ENCODE data around the gene BCAN.

BCAN gene

GRCh38 chr1:156654700-156655099 is 12.8 kb downstream of the BCAN start:
- no peak overlapping the region for H3K4me3 ChIP-seq (ENCODE audit: low read length)
- peaks cover 6% of the 10 kb centered on the region for H3K27me3 ChIP-seq (ENCODE audit: insufficient read depth, low read length)
- H2AFZ ChIP-seq (ENCODE audit: low read depth, low read length) = no peak overlapping the region
- H3K9me3 ChIP-seq (ENCODE audit: low read length) = no peaks in the 10 kb centered on the region
- H3K4me1 ChIP-seq (ENCODE audit: insufficient read depth, low read length) = peaks cover 19% of the 10 kb centered on the region
- no peaks in the 10 kb centered on the region for H3K36me3 ChIP-seq (ENCODE audit: insufficient read depth, low read length)

- Histone ChIP-seq H3K9me3 (ENCODE audit: low read length) (no peaks in the 10 kb centered on the region), H3K36me3 (ENCODE audit: insufficient read depth, low read length) (no peaks in the 10 kb centered on the region), H3K4me3 (ENCODE audit: low read length) (no peak overlapping the region), H3K4me1 (ENCODE audit: insufficient read depth, low read length) (peaks cover 23% of the 10 kb centered on the region), H3K27me3 (ENCODE audit: insufficient read depth, low read length) (peaks cover 6% of the 10 kb centered on the region), H2AFZ (ENCODE audit: low read depth, low read length) (no peak overlapping the region)
Observed at GRCh38 chr1:156655151-156655903, 13.4 kb downstream of the BCAN start.

- Histone ChIP-seq H3K4me3 (ENCODE audit: low read length) (no peak overlapping the region), H2AFZ (ENCODE audit: low read depth, low read length) (no peak overlapping the region), H3K27me3 (ENCODE audit: insufficient read depth, low read length) (peaks cover 6% of the 10 kb centered on the region), H3K9me3 (ENCODE audit: low read length) (no peaks in the 10 kb centered on the region), H3K4me1 (ENCODE audit: insufficient read depth, low read length) (peaks cover 30% of the 10 kb centered on the region), H3K36me3 (ENCODE audit: insufficient read depth, low read length) (no peaks in the 10 kb centered on the region)
Observed at GRCh38 chr1:156655904-156656516, 14.1 kb downstream of the BCAN start.

DNA sequence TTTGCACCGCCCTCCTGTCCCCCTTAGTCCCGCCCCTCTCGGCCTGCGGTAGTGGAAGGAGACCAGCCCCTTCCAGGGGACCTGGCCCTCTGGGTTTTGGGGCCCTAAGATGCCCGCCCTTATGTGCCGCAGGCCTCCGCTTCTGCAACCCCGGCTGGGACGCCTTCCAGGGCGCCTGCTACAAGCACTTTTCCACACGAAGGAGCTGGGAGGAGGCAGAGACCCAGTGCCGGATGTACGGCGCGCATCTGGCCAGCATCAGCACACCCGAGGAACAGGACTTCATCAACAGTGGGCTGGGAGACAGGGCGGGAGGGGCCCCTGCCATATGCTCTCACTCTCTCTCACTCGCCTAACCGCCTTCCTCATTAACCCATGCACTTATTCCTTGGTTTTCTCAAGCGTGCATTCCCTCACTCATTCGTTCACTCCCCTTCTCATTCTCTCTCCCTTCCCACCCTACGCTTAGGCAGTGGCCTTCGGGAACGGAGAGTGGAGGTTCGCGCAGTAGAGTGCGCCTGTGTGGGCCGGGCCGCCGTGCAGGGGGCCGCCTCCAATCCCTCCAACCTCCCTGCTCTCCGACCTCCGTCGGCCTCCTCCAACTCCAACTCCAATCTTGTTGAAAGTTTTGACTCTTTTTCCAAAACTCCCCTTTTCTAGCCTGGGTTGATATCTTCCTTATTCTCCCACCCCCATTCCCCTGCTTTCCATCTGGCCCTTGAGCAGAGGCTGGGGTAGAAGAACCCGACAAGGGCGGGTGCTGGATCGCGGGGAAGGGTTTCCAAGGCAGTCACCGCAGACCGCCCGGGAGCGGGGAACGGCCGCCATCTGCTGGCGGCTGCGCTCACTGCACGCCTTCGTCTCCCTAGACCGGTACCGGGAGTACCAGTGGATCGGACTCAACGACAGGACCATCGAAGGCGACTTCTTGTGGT is 15.2 kb downstream of the BCAN start:
- peaks cover 40% of the 10 kb centered on the region for H3K4me1 ChIP-seq (ENCODE audit: insufficient read depth, low read length)
- H3K36me3 ChIP-seq (ENCODE audit: insufficient read depth, low read length) = no peaks in the 10 kb centered on the region
- no peak overlapping the region for H2AFZ ChIP-seq (ENCODE audit: low read depth, low read length)
- H3K4me3 ChIP-seq (ENCODE audit: low read length) = no peak overlapping the region
- no peaks in the 10 kb centered on the region for H3K9me3 ChIP-seq (ENCODE audit: low read length)
- peaks cover 6% of the 10 kb centered on the region for H3K27me3 ChIP-seq (ENCODE audit: insufficient read depth, low read length)

DNA sequence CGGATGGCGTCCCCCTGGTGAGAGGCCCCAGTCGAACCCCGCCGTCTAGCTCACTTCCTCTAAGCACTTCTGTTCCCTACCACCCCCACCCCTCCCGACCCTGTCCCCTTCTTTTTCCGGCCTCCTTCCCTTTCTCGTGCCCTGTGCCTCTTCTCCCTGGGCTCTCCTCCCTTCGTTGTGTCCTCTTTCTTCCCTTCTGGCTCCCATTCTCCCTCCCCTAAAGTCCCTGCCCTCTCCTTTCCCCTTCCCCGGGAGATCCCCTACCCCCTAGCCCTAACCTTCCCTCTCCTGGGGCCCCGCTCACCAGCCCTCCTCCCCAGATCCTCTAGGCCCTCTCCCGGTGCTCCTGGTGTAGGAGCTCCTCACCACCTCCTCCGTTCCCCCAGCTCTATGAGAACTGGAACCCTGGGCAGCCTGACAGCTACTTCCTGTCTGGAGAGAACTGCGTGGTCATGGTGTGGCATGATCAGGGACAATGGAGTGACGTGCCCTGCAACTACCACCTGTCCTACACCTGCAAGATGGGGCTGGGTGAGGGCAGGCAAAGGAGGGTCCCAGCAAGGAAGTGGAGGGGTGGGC is 15.9 kb downstream of the BCAN start:
- Histone ChIP-seq H3K4me1 (ENCODE audit: insufficient read depth, low read length) (peaks cover 47% of the 10 kb centered on the region), H3K36me3 (ENCODE audit: insufficient read depth, low read length) (no peaks in the 10 kb centered on the region), H3K27me3 (ENCODE audit: insufficient read depth, low read length) (peaks cover 6% of the 10 kb centered on the region), H2AFZ (ENCODE audit: low read depth, low read length) (no peak overlapping the region), H3K9me3 (ENCODE audit: low read length) (no peaks in the 10 kb centered on the region), H3K4me3 (ENCODE audit: low read length) (no peak overlapping the region)

DNA sequence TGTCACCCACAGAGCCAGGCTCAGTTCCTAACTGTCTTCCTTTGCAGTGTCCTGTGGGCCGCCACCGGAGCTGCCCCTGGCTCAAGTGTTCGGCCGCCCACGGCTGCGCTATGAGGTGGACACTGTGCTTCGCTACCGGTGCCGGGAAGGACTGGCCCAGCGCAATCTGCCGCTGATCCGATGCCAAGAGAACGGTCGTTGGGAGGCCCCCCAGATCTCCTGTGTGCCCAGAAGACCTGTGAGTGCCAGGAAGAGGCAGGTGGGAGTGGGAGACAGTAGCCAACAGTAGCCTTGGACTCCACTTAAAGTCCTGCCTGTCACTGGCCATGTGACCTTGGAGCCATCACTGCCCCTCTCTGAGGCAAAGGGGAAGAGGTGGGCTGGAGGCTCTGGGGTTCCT is 16.6 kb downstream of the BCAN start:
- Histone ChIP-seq H2AFZ (ENCODE audit: low read depth, low read length) (no peak overlapping the region), H3K27me3 (ENCODE audit: insufficient read depth, low read length) (peaks cover 6% of the 10 kb centered on the region), H3K4me1 (ENCODE audit: insufficient read depth, low read length) (peaks cover 54% of the 10 kb centered on the region)

GRCh38 chr1:156658945-156659574 is 17.1 kb downstream of the BCAN start:
- peaks cover 6% of the 10 kb centered on the region for H3K27me3 ChIP-seq (ENCODE audit: insufficient read depth, low read length)
- no peaks in the 10 kb centered on the region for H3K9me3 ChIP-seq (ENCODE audit: low read length)
- H2AFZ ChIP-seq (ENCODE audit: low read depth, low read length) = no peak overlapping the region
- no peak overlapping the region for H3K4me3 ChIP-seq (ENCODE audit: low read length)
- H3K36me3 ChIP-seq (ENCODE audit: insufficient read depth, low read length) = no peaks in the 10 kb centered on the region
- H3K4me1 ChIP-seq (ENCODE audit: insufficient read depth, low read length) = peaks cover 60% of the 10 kb centered on the region

More for the DNA sequence above, 16.6 kb downstream of the BCAN start:
- Histone ChIP-seq H3K9me3 (ENCODE audit: low read length) (no peaks in the 10 kb centered on the region), H3K36me3 (ENCODE audit: insufficient read depth, low read length) (no peaks in the 10 kb centered on the region), H3K4me3 (ENCODE audit: low read length) (no peak overlapping the region)

GRCh38 chr1:156659661-156659987 is 17.7 kb downstream of the BCAN start:
- H3K4me1 ChIP-seq (ENCODE audit: insufficient read depth, low read length) = peaks cover 65% of the 10 kb centered on the region

DNA sequence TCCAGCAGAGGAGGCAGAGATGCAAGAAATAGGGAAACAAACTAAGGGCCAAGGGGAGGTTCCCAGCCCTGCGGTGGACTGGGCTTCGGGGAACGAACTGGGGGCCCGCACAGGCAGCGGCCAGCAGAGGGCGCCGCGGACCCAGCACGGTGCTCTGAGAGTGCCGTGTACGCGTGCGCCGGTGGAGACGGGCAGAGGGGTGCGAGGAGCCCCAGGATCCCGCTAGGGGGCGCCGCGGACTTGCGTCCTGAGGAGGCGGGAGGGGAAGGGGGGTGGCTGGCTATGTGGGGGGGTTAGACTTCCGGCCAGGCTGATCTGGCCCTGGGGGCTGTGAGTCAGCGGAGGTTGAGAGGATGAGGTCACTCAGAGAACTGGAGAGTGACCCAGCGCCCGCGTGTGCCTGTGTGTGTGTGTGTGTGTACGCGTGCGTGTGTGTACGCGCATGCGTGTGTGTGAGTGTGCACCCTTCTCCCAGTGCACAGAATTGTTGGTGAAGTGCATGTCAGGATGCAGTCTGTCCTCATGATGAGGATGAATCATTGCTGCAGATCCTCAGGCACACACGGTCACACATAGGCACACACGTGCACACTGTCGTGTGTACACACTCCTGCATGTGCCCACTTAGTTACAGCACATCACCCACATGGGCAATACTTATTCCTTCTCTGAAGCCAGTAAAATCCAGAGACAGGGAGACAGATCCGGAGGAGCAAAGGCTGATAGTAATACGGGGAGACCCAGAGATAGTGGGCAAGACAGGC is 18.3 kb downstream of the BCAN start:
- H3K9me3 ChIP-seq (ENCODE audit: low read length) = no peaks in the 10 kb centered on the region
- H2AFZ ChIP-seq (ENCODE audit: low read depth, low read length) = no peak overlapping the region
- peaks cover 4% of the 10 kb centered on the region for H3K27me3 ChIP-seq (ENCODE audit: insufficient read depth, low read length)
- peak overlapping the region; percentile 22 for H3K4me3 ChIP-seq (ENCODE audit: low read length)
- H3K4me1 ChIP-seq (ENCODE audit: insufficient read depth, low read length) = peaks cover 69% of the 10 kb centered on the region
- no peaks in the 10 kb centered on the region for H3K36me3 ChIP-seq (ENCODE audit: insufficient read depth, low read length)

More at GRCh38 chr1:156659661-156659987, 17.7 kb downstream of the BCAN start:
- Histone ChIP-seq H2AFZ (ENCODE audit: low read depth, low read length) (no peak overlapping the region), H3K9me3 (ENCODE audit: low read length) (no peaks in the 10 kb centered on the region), H3K27me3 (ENCODE audit: insufficient read depth, low read length) (peaks cover 6% of the 10 kb centered on the region), H3K36me3 (ENCODE audit: insufficient read depth, low read length) (no peaks in the 10 kb centered on the region), H3K4me3 (ENCODE audit: low read length) (no peak overlapping the region)

- H3K27me3 ChIP-seq (ENCODE audit: insufficient read depth, low read length) = peaks cover 3% of the 10 kb centered on the region
- no peaks in the 10 kb centered on the region for H3K36me3 ChIP-seq (ENCODE audit: insufficient read depth, low read length)
- H3K9me3 ChIP-seq (ENCODE audit: low read length) = no peaks in the 10 kb centered on the region
- H2AFZ ChIP-seq (ENCODE audit: low read depth, low read length) = no peak overlapping the region
- peak overlapping the region; percentile 22 for H3K4me3 ChIP-seq (ENCODE audit: low read length)
- peaks cover 75% of the 10 kb centered on the region for H3K4me1 ChIP-seq (ENCODE audit: insufficient read depth, low read length)
Observed at GRCh38 chr1:156660752-156661112, 18.8 kb downstream of the BCAN start.

DNA sequence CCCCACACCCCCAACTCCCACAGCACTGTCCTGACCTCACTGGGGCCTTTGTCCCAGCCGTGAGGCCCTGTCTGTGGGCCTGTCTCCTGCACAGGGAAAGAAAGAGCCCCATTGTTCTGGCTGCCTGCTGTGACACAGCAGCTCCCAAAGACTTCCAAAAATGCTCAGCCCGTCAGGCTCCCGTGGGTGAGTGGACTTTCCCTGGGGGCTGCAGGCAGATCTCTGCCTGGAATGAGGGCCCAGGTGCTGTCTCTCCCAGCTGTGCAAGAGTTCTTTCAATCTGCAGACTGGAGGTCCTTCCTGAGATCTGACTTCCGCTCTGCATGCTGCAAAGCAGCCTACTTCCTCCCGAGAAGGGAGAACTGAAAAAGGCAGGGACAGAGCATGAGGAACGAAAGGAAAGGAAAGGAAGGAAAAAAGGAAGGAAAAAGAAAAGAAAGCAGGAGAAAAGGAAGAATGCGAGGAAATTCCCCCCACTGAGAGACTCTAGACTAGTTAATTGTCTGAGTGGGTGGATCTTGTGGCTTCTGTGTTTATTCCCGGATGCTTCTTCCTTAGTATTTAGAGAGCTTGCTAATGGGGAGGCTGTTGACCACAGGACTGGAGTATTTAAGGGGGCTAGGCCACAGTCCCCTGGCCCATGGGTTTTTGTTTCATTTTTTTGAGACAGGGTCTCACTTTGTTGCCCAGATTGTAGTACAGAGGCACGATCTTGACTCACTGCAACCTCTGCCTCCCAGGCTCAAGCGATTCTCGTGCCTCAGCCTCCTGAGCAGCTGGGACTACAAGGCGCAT is 20.3 kb downstream of the BCAN start:
- no peak overlapping the region for H2AFZ ChIP-seq (ENCODE audit: low read depth, low read length)
- H3K4me1 ChIP-seq (ENCODE audit: insufficient read depth, low read length) = peaks cover 70% of the 10 kb centered on the region
- H3K4me3 ChIP-seq (ENCODE audit: low read length) = no peak overlapping the region
- no peaks in the 10 kb centered on the region for H3K9me3 ChIP-seq (ENCODE audit: low read length)
- H3K27me3 ChIP-seq (ENCODE audit: insufficient read depth, low read length) = no peaks in the 10 kb centered on the region
- no peaks in the 10 kb centered on the region for H3K36me3 ChIP-seq (ENCODE audit: insufficient read depth, low read length)

DNA sequence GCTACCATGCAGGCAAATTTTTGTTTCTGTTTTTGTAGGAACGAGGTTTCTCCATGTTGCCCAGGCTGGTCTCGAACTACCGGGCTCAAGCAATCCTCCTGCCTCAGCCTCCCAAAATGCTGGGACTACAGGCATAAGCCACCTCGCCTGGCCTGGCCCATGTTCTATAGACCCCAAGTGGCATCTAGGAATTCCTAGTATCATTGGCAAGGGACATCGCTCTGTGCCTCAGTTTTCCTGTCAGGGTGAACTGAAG is 20.8 kb downstream of the BCAN start:
- no peaks in the 10 kb centered on the region for H3K36me3 ChIP-seq (ENCODE audit: insufficient read depth, low read length)
- no peaks in the 10 kb centered on the region for H3K27me3 ChIP-seq (ENCODE audit: insufficient read depth, low read length)
- H3K4me1 ChIP-seq (ENCODE audit: insufficient read depth, low read length) = peaks cover 70% of the 10 kb centered on the region
- no peaks in the 10 kb centered on the region for H3K9me3 ChIP-seq (ENCODE audit: low read length)
- H3K4me3 ChIP-seq (ENCODE audit: low read length) = no peak overlapping the region
- H2AFZ ChIP-seq (ENCODE audit: low read depth, low read length) = no peak overlapping the region
